Stimulated activated CD4-positive, alpha-beta T cell treated with anti-CD3 and anti-CD28 coated beads, Interleukin-15, amount 100 ng/mL, for 1 hour (primary cell): ENCODE data around the gene VPS37D.
"Not testable (repeated sequence)": the region's sequence is repeated elsewhere in the genome, so short reads cannot be mapped to it uniquely, and the experiment has no call there.

Source experiments
- DNase-seq, 2 donors: peaks; one replicate each; pipeline ENCODE4 v3.0.0-alpha.2; 2020; ENCODE audit warnings: low read depth in 1 of 2, low spot score in 1 of 2

Gene VPS37D

DNA sequence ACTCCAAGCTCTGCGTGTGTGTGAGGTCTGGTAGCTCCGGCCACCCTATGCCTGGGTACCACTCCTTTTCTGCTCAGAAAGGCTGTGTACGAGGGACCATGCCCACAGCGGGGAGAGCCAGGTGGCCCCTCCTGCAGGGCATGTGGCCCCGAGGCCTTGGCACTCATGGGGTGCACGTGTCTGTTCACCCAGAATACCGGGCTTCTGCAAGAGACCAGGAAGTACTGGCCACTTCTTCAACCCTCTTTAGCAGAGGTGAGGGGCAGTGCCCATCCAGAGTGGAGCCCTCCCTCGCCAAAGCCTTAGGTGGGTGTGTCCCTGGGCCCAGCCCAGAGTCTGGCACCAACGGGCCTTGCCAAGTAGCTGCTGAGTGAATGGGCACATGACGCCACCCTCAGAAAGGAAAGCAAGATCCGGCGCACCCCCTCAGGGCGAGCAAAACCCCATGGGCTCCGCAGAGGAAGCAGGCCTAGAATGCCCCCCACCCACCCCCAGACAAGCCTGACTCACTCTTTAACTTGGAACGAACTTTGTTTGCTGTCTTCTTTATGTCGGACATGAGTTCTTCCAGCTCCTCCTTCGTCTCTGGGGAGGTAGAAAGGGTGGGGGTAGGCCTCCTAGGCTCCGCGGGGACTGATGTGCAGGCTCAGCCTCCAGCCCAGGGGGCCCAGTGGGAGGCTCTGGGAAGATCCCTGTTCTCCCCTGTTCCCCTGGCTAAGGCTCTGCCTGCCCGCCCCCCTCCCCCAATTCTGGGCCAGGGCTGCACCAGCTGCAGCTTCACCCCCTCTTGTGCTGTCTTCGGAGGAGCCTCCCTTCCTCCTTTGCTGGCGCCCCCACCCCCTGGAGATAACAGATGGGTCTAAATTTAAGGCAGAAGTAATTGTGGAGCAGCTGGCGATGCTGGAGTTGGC, 37.3 kb downstream of the VPS37D start:
- DNase-seq, result no peak

DNA sequence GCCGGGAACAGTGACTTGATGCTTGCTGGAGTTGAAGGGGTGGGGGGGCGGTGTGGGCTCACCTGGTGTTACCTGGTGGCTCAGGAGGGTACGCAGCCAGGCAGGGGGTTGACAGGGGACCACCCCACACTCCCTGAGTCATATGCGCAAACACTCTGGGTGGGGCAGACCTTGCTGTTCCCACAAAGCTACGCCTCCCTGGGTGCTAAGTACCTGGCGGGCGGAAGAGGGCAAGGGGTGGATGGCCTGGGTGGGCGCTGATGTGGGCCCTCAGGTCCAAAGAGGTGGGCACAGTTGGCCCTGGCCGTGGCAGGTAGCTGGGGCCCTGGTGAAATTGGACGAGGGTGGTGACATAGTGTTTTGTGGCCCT, 37.9 kb downstream of the VPS37D start:
- no peak for DNase-seq

DNA sequence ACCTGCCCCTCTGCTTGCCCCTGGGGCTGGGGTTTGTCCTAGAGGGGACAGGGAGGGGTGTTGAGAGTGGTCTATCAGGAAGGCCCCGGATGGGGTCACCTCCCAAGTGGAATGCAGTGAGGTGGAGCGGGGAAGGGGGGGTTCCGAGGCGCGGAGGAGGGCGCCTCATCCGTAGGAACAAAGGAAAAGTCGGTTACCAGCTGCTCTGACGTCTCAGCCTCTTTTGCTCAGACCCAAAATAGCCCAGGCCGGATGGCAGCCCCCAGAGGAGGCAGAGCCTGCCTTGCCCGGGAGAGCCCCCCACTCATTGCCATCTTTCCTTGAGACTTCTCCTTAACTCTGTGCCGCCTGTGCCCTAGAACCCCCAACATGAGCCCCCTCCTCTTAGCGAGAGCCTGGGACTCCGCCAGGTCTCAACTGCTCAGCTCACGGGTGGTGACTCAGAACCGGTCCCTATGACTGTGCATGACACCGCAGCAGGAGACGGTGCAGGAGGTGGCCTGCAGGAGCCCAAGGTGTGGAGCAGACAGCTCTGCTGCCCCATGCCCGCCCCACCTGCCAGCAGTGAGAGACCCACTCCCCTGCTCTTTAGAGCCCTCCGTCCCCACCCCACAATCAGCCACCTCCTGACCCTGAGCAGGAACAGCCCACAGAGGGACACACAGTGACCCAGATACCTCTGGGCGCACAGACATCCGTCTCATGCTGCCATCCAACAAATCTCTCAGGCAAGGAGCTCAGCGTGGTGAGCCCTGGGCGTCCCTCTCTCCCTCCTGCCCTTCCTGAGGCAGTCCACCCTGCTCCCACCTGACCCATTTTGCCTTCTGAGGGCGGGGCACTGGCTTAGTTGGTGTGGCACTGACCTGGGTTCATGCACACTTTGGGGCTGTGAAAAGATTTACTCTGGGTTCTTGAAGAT, 38.8 kb downstream of the VPS37D start:
- DNase-seq, result no peak

DNA sequence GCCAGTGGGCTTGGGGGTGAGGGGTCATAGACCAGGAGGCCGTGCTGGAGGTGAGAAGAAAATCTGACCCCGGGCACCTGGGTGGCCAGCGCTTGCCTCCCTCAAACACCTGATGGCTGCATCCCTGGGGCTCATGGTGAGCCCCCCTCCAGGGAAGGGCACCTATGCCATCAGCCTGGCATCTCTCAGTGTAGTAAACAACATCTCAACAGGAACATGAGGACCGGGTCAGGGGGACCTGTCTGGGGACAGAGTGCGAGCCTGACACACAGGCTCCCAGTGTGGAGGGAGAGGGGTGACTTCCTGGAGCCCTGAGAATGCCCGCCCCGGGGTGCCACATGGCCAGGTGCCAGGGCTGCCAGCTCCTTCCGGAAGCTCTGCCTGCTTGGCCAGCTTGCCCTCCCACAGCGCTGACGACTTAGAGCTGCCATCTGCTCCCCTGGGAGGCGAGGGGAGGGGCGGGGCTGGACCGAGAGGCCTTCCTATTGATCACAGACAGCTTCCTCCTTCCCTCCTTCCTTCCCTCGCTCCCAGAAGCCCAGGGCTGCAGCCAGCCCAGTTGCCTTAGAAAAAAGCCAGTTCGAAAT, 39.5 kb downstream of the VPS37D start:
- no peak for DNase-seq

DNA sequence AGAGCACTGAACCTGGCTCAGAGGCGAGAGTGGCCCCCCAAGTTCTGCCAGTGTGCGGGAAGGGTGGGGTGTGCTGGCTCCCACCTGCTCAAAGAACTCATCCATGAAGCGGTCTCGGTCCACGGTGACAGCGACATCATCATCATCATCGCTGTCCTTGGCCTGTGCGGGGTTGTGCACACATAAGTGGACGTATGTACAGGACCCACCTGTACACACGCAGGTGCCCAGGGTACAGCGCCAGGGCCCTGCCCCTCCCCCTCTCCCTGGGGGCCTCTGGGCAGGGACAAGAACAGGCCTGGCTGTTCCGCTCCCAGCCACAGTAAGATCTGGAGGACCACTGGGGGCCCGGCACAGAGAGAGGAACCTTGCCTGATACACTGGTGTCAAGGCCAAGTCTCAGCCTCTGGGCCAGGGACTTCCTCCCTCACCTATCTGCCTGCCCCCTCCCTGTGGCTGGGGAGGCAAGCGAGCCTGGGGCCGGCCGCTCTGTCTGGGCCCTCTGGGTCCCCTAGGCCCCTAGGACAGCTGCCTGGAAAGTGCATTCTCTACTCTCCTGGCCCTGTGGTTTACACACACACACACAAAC, 41.4 kb downstream of the VPS37D start:
- no peak for DNase-seq

DNA sequence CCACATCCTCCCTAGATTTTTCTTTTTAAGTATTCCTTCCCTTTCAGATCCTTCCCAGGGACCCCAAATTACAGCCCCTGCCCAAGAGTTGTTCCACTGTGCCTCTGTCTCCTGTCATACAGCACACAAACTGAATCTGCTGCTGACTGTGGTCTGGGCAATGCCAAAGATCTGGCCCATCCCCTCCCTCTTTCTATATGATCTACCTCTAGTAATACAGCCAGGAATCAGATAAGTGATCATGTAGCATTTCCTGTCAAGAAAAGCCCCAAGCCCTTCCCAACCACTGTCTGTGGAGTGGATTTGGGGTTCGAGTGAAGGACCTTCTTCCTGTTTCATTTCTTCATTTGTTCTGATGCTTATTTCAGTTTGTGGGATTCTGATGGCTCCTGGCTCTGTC, 45.1 kb downstream of the VPS37D start:
- no peak for DNase-seq

DNA sequence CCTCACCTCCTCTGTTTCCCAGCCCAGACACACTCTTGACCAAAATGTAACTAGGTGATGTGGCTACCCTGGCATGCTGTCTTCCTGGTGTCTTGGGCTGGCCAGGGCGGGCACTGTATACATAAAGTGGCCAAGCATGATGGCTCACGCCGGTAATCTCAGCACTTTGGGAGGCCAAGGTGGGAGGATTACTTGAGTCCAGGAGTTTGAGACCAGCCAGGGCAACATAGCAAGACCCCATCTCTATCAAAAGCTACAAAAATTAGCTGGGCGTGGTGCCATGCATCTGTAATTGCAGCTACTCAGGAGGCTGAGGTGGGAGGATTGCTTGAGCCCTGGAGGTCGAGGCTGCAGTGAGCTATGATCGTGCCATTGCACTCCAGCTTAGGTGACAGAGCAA, 45.7 kb downstream of the VPS37D start:
- DNase-seq, result not testable (repeated sequence)

DNA sequence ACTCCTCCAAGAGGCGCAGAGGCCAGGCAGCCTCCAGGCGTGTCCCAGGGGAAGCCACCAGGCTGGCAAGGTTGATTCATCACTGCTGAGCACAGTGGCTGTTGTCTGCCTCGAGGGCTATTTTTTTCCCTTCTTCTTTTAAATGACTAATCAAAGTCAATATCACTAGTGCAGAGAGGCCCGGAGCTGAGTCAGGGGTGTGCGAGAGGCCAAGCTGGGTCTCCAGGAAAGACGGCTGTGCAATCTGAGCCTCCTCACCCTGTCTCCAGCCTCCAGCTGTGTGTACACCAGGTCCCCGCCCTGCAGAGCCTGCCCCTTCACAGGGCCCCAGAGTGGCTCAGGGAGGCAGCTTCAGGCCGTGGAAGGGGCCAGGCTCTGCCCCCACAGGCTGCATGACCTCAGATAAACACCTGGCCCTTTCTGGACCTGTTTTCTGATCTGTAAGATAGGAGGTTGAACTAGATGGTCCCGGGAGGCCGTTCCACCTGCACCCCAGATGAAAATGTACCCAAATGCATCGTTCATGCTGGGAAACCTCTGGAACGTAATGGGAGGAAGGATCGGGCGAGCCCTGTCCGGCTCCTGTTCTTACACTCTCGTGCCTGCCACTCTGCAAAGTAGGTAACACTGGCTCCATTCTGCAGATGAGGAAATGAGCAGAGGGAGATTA, 48.2 kb downstream of the VPS37D start:
- DNase-seq, result peak in 1 of 2 donors; percentile 28

DNA sequence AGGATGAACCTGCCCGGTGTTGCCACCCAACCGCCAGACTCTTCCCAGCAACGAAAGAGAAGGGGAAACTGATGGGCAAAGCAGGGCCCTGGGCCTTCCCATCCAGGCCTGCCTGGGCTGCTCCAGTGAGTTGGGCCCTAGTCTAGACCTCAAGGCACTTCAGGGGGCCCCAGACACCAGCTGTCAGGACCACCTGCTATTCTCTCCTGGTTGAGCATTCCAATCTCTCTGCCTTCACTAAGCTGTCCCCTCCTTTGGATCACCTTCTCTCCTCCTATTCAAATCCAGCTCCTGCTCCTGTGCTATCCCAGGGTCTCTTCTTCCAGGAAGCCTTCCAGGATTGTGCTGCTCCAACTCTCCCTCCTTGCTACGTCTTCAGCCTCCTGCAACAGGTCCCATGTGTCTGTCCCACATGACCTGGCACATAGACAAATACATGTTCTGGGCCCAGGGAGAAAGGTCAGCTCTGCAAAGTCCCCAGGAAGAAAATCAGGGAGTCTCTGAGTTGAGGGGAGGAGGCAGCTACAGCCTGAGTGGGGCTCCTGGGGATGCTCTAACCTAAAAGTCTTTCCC, 48.8 kb downstream of the VPS37D start:
- no peak for DNase-seq

DNA sequence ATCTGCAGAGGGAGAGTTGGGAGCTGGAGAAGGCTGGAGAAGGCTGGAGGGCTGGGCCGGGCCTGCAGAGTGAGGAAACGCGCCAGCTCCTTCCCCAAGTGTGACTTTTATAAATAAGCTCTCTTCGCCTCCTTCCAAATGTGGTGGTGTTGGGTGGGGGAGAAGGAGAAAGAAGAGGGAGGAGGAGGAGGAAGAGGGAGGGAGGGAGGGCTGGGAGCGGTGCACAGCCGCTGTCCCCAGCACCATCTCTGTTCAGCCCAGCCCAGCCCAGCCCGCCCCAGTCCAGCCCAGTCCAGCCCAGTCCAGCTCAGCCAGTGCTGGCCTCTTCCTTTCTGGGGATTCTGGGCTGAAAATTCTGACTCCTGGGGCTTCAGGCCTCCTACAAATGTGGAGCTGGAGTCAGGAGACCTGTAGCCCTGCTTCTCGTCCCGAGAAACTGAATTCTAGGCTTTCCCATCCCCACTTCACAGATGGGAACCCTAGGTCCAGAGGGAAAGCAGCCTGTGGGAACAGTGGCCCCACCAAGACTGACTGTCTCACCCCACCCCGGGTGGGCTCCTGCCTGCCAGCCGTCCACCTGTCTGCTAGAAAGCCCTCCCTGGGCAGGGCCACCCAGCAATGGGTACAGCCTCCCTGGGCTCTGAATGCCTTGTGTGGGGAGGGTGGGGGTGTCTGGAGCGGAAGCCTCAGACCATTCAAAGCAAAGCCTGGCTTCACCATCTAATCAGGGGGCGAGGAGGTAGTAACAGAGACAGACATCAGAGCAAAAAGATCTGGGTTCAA, 49.6 kb downstream of the VPS37D start:
- DNase-seq, result no peak

DNA sequence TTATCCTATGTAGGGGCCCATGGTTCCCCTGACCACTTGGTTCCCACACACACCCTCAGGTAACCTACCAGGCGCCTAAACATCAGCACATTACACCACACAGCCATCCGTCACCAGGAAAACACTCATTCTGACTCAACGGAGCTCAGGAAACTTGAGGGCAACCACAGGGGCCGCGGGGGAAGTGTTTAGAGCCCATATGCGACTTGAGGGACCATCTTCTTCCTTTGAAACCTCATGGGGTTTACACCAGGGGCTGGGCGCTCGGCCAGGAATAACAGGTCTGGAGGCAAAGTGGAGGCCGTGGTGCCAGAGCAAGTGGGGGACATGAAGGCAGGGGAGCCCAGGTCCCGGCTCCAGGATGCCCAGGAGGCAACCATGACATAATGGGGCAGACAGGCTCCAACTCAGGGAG, 50.4 kb downstream of the VPS37D start:
- peak; percentile 50 to 52 for DNase-seq

DNA sequence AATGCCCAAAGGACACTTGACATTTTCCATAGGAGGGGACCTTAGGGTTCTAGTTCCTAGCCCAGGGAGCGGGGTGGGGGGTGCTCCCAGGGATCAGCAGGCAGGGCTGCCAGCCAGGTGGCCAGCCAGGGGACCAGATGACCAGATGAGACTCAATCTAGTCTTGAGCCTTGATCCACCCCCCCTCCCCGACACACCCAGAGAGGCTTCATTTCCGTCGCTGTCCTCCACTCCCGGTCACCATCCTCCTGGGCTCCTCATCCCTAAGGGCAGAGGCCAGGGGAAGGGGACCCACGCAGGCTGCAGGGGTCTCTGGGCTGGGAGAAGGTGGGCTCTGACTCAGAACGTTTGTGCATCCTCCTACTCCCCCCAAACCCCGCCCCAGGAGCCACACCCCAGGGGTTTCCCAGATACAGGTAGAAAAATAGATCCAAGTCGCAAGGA, 50.8 kb downstream of the VPS37D start:
- no peak for DNase-seq

DNA sequence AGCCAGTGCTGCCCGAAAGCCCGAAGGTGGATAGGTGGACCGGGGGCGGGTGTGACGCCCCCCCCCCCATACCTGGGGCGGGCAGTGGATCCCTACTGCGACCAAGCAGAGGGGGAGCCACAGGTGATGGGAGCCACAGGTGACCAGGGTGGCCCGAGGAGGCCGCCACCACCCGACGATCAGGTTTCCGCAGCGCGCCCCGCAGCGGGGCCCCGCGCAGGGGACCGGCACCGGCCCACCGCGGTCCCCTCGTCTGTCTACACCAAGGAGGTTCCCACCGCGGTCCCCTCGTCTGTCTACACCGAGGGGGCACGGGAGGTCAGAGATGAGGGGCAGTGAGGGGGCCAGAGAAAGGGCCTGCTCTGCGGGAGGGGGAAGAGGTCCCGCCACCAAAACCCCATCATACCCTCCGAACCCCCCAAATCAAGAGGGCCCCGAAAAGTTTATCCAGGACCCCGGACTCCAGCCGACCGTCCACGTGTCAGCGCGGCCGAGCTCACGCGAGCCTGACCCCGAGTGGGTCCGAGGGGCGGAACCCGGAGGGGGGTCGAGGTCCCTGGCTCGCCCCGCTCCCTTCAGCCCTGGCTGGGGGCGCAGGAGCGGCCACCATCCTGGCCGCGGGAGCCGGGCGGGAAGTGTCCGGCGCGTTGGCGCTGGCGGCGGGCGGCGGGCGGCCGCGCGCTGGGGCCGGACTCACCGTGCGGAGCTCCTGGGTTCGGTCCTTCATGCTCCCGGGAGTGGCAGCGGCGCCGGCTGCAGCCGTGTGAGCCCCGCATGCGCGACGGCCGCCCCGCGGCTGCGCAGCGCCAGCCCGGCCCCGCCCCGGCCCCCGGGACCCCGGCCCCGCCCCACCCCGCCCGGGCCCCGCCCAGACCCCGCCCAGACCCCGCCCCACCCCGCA, 51.5 kb downstream of the VPS37D start, which contains the start of gene STX1A:
STX1A (minus strand) TSS at position 765 of the 901 bp plus-strand sequence; CDS start at position 727, 38 bp downstream.
- peak; percentile 51 to 65 for DNase-seq

DNA sequence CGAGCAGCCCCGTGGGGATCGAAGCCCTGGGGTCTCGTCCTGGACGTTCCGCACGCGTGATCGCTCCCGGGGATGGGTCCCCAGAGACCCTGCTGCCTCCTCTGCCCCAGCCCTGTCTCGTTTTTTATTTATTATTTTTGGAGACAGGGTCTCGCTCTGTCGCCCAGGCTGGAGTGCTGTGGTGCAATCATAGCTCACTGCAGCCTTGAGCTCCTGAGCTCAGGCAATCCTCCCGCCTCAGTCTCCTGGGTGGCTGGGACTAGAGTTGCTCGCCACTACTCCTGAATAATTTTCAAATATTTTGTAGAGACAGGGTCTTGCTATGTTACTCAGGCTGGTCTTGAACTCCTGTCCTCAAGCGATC, 52.2 kb downstream of the VPS37D start:
- DNase-seq, result no peak

DNA sequence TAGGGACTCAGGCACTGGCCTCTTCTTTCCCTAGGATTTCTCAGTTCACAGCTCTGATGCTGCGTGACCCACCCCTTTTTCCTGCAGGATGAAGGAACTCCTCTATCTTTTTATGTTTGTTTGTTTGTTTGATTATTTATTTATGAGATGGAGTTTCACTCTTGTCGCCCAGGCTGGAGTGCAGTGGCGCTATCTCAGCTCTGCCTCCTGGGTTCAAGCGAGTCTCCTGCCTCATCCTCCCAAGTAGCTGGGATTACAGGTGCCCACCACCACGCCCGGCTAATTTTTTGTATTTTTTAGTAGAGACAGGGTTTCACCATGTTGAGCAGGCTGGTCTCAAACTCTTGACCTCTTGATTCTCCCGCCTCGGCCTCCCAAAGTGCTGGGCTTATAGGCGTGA, 52.8 kb downstream of the VPS37D start:
- DNase-seq, result not testable (repeated sequence)

DNA sequence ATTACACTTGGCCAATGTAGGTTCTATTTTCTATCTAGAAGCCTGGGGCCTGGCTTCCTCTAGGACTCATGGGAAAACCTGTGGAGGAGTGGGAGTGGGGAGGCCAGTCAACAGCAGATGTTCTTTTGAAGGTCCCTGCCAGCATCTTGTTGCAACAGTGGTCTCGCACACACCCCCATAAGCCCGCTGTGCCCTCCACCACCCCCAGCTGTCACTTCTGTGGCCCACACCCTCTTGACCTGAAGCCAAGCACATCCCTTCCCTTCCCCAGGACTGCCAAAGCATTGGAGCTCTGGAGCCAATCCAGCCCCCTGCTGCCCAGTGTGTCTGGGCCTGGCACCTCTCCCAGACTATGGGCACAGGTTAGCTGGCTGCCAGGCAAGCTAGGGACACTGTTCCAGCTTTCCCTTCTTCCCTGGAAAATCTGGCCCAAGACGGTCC, 53.8 kb downstream of the VPS37D start:
- DNase-seq, result no peak
